GM23338 (cell line): ENCODE results near the gene ZNF552. TPM values are rescaled to one million over a fixed set of nuclear protein-coding genes. Genes with fewer than 3 reads are reported as not detected.

Experiments
- ATAC-seq: fragments of 200-7000 bp; cut with Tn5 transposase; 3 replicates; pipeline ENCODE4 v1.9.1; 2020
- DNase-seq: peaks from one replicate; pipeline ENCODE4 v3.0.0-alpha.2; 2015; ENCODE audit warnings: low spot score
- H2AFZ ChIP-seq: fragments of 200-600 bp; sonication (generic); 2 replicates; pipeline ENCODE4 v1.8.0; 2016; ENCODE audit warnings: antibody characterized with exemption, mild to moderate bottlenecking, moderate library complexity
- H3F3A ChIP-seq: fragments of 200-600 bp; sonication (generic); replicated peaks from 2 replicates; pipeline ENCODE4 v1.8.0; 2017; ENCODE audit warnings: antibody characterized with exemption, mixed run types, low read depth
- H3K27ac ChIP-seq: fragments of 200-600 bp; sonication (generic); 2 replicates; pipeline ENCODE4 v1.6.1; 2016; ENCODE audit warnings: low read depth
- H3K27me3 ChIP-seq: fragments of 200-600 bp; sonication (generic); 2 replicates; pipeline ENCODE4 v1.8.0; 2016; ENCODE audit warnings: mild to moderate bottlenecking, mixed run types, moderate library complexity; ENCODE audit not compliant: insufficient read depth
- H3K36me3 ChIP-seq: fragments of 200-600 bp; sonication (generic); 2 replicates; pipeline ENCODE4 v1.8.0; 2016; ENCODE audit warnings: mild to moderate bottlenecking; ENCODE audit not compliant: insufficient read depth
- H3K4me1 ChIP-seq: fragments of 200-600 bp; sonication (generic); 2 replicates; pipeline ENCODE4 v1.8.0; 2016; ENCODE audit warnings: mild to moderate bottlenecking, moderate library complexity; ENCODE audit not compliant: insufficient read depth
- H3K4me2 ChIP-seq: fragments of 200-600 bp; sonication (generic); 2 replicates; pipeline ENCODE4 v1.7.1; 2017; ENCODE audit warnings: mixed run types
- H3K4me3 ChIP-seq: fragments of 200-600 bp; sonication (generic); 2 replicates; pipeline ENCODE4 v1.6.1; 2016; ENCODE audit warnings: mixed run types
- H3K79me2 ChIP-seq: fragments of 200-600 bp; sonication (generic); replicated peaks from 2 replicates; pipeline ENCODE4 v1.8.0; 2017; ENCODE audit warnings: mild to moderate bottlenecking; ENCODE audit not compliant: insufficient read depth
- H3K9me2 ChIP-seq: fragments of 200-600 bp; sonication (generic); 2 replicates; pipeline ENCODE4 v1.8.0; 2017; ENCODE audit not compliant: insufficient read depth
- H4K20me1 ChIP-seq: fragments of 200-600 bp; sonication (generic); replicated peaks from 2 replicates; pipeline ENCODE4 v1.8.0; 2017; ENCODE audit warnings: mild to moderate bottlenecking; ENCODE audit not compliant: insufficient read depth
- H3K27ac Mint-ChIP-seq: 2 replicates; pipeline ENCODE4 v1.8.0; 2020; ENCODE audit warnings: inconsistent platforms, mild to moderate bottlenecking, moderate library complexity, mixed read lengths
- H3K27me3 Mint-ChIP-seq: 3 replicates; pipeline ENCODE4 v1.8.0; 2022; ENCODE audit warnings: low read depth, mild to moderate bottlenecking, moderate library complexity, mixed read lengths, inconsistent platforms; ENCODE audit not compliant: insufficient read depth, poor library complexity
- H3K36me3 Mint-ChIP-seq: 3 replicates; pipeline ENCODE4 v1.8.0; 2021; ENCODE audit warnings: low read depth, mild to moderate bottlenecking, inconsistent platforms, moderate library complexity, mixed read lengths
- H3K4me1 Mint-ChIP-seq: 3 replicates; pipeline ENCODE4 v1.8.0; 2020; ENCODE audit warnings: mild to moderate bottlenecking, inconsistent platforms, mixed read lengths
- H3K4me3 Mint-ChIP-seq: 3 replicates; pipeline ENCODE4 v1.8.0; 2021; ENCODE audit warnings: moderate library complexity, mild to moderate bottlenecking, inconsistent platforms, mixed read lengths
- H3K9me3 Mint-ChIP-seq: 3 replicates; pipeline ENCODE4 v1.8.0; 2020; ENCODE audit warnings: moderate library complexity, mild to moderate bottlenecking, inconsistent platforms, mixed read lengths
- CREB1 ChIP-seq: fragments of 250-450 bp; sonication (Bioruptor Pico); IDR thresholded peaks from 2 replicates; pipeline ENCODE4 v1.5.0; 2020; ENCODE audit warnings: low read depth, mild to moderate bottlenecking, moderate library complexity
- EZH2 ChIP-seq: fragments of 200-600 bp; sonication (generic); IDR thresholded peaks from one replicate; pipeline ENCODE4 v1.8.0; 2017; ENCODE audit warnings: antibody characterized with exemption, mild to moderate bottlenecking, low read depth; ENCODE audit not compliant: unreplicated experiment
- EZH2phosphoT487 ChIP-seq: fragments of 200-600 bp; sonication (generic); IDR thresholded peaks from one replicate; pipeline ENCODE4 v1.8.1; 2018; ENCODE audit warnings: antibody characterized with exemption; ENCODE audit not compliant: unreplicated experiment
- JUNB ChIP-seq: IDR thresholded peaks from one replicate; pipeline ENCODE4 v1.6.1; 2016; ENCODE audit warnings: antibody characterized with exemption; ENCODE audit not compliant: unreplicated experiment
- NANOG ChIP-seq: IDR thresholded peaks from 2 replicates; pipeline ENCODE4 v1.6.1; 2016; ENCODE audit warnings: antibody characterized with exemption, borderline replicate concordance
- POLR2AphosphoS5 ChIP-seq: IDR thresholded peaks from 2 replicates; pipeline ENCODE4 v1.6.1; 2016; ENCODE audit warnings: antibody characterized with exemption, low read depth
- STAT1 ChIP-seq: IDR thresholded peaks from one replicate; pipeline ENCODE4 v1.6.1; 2016; ENCODE audit warnings: antibody characterized with exemption; ENCODE audit not compliant: unreplicated experiment
- ZNF114 ChIP-seq: fragments of 250-450 bp; sonication (Bioruptor Pico); IDR thresholded peaks from 2 replicates; pipeline ENCODE4 v1.5.0; 2020; ENCODE audit warnings: mild to moderate bottlenecking, moderate library complexity
- ZNF331 ChIP-seq: fragments of 250-450 bp; sonication (Bioruptor Pico); IDR thresholded peaks from 2 replicates; pipeline ENCODE4 v1.5.0; 2020; ENCODE audit warnings: low read depth, mild to moderate bottlenecking, moderate library complexity
- polyA plus RNA-seq: library from polyadenylated mRNA; unstranded; fragments of >200 nt; fragmentation: Nextera tagmentation; extraction: Ambion mirVana; gene quantifications from 2 replicates; pipeline ENCODE4 v1.2.1, GENCODE V29; 2016
- total RNA-seq: library from RNA; depleted of rRNA; stranded (reverse); fragments of >200 nt; shearing (Covaris generic); gene quantifications from 2 replicates; pipeline ENCODE4 v1.2.3, GENCODE V29; 2014
- TF ChIP-seq, protein P1 (sequence below): IDR thresholded peaks from one replicate; pipeline ENCODE4 v1.6.1; 2018; ENCODE audit warnings: antibody characterized with exemption; ENCODE audit not compliant: unreplicated experiment
- TF ChIP-seq, protein P2 (sequence below): IDR thresholded peaks from 2 replicates; pipeline ENCODE4 v1.6.1; 2016; ENCODE audit warnings: antibody characterized with exemption
- TF ChIP-seq, protein P3 (sequence below), 2 experiments: fragments of 200-600 bp in 1 of 2; sonication (generic) in 1 of 2; conservative IDR thresholded peaks; 2 replicates each; pipeline versions ENCODE4 v1.5.1 to v1.6.1; 2016 to 2017; ENCODE audit warnings: antibody characterized with exemption in 2 of 2, low read depth in 2 of 2, mild to moderate bottlenecking in 2 of 2, moderate library complexity in 1 of 2
- TF ChIP-seq, protein P4 (sequence below): fragments of 250-450 bp; sonication (Bioruptor Pico); IDR thresholded peaks from 2 replicates; pipeline ENCODE4 v1.5.0; 2020; ENCODE audit warnings: mild to moderate bottlenecking, moderate library complexity

The ZNF552 gene
- total and polyA plus RNA-seq, 2 experiments from 2014 or later = 11.7 to 15.7 TPM

DNA sequence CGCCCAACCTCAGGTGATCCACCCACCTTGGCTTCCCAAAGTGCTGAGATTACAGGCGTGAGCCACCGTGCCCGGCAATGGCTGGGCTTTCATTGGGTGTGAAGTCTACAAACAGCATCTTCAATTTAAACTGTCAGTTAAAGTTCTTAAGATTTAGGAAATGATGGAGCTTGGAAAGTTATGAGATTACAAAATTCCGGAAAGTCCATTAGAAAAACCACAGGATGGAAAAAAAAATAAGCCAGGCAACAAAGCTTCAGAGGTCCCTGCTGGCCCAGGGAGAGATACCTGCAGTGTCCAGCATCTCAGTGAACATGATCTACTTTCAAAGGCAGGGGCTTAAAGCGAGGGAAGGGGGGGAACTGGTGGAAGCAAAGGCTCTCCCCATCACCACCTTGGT lies 10.8 kb upstream of the ZNF552 start:
- peaks cover 92% of the 10 kb centered on the region for H3K79me2 ChIP-seq
- H3K4me2 ChIP-seq = no peak overlapping the region
- H3F3A ChIP-seq = peaks cover 13% of the 10 kb centered on the region
- no peak overlapping the region for H3K27ac ChIP-seq
- Mint-ChIP-seq H3K36me3 (peaks cover 58% of the 10 kb centered on the region), H3K27me3 (peaks cover 10% of the 10 kb centered on the region), H3K4me1 (peaks cover 48% of the 10 kb centered on the region), H3K27ac (no peak overlapping the region), H3K4me3 (no peak overlapping the region), H3K9me3 (no peaks in the 10 kb centered on the region)
- no peaks in the 10 kb centered on the region for H3K27me3 ChIP-seq
- DNase-seq (no peak), ATAC-seq (no peak)
- H3K9me2 ChIP-seq = no peaks in the 10 kb centered on the region
- TF ChIP-seq EZH2 = no peak
- no peak for TF ChIP-seq CREB1 (CRISPR knock-in tag)
- TF ChIP-seq NANOG = no peak
- TF ChIP-seq STAT1 = no peak
- TF ChIP-seq POLR2AphosphoS5 = no peak
- TF ChIP-seq JUNB = no peak
- TF ChIP-seq ZNF114 = no peak
- TF ChIP-seq, protein P1, sequence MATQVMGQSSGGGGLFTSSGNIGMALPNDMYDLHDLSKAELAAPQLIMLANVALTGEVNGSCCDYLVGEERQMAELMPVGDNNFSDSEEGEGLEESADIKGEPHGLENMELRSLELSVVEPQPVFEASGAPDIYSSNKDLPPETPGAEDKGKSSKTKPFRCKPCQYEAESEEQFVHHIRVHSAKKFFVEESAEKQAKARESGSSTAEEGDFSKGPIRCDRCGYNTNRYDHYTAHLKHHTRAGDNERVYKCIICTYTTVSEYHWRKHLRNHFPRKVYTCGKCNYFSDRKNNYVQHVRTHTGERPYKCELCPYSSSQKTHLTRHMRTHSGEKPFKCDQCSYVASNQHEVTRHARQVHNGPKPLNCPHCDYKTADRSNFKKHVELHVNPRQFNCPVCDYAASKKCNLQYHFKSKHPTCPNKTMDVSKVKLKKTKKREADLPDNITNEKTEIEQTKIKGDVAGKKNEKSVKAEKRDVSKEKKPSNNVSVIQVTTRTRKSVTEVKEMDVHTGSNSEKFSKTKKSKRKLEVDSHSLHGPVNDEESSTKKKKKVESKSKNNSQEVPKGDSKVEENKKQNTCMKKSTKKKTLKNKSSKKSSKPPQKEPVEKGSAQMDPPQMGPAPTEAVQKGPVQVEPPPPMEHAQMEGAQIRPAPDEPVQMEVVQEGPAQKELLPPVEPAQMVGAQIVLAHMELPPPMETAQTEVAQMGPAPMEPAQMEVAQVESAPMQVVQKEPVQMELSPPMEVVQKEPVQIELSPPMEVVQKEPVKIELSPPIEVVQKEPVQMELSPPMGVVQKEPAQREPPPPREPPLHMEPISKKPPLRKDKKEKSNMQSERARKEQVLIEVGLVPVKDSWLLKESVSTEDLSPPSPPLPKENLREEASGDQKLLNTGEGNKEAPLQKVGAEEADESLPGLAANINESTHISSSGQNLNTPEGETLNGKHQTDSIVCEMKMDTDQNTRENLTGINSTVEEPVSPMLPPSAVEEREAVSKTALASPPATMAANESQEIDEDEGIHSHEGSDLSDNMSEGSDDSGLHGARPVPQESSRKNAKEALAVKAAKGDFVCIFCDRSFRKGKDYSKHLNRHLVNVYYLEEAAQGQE = no peak
- TF ChIP-seq, protein P2, sequence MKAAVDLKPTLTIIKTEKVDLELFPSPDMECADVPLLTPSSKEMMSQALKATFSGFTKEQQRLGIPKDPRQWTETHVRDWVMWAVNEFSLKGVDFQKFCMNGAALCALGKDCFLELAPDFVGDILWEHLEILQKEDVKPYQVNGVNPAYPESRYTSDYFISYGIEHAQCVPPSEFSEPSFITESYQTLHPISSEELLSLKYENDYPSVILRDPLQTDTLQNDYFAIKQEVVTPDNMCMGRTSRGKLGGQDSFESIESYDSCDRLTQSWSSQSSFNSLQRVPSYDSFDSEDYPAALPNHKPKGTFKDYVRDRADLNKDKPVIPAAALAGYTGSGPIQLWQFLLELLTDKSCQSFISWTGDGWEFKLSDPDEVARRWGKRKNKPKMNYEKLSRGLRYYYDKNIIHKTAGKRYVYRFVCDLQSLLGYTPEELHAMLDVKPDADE = no peak
- TF ChIP-seq, protein P3, sequence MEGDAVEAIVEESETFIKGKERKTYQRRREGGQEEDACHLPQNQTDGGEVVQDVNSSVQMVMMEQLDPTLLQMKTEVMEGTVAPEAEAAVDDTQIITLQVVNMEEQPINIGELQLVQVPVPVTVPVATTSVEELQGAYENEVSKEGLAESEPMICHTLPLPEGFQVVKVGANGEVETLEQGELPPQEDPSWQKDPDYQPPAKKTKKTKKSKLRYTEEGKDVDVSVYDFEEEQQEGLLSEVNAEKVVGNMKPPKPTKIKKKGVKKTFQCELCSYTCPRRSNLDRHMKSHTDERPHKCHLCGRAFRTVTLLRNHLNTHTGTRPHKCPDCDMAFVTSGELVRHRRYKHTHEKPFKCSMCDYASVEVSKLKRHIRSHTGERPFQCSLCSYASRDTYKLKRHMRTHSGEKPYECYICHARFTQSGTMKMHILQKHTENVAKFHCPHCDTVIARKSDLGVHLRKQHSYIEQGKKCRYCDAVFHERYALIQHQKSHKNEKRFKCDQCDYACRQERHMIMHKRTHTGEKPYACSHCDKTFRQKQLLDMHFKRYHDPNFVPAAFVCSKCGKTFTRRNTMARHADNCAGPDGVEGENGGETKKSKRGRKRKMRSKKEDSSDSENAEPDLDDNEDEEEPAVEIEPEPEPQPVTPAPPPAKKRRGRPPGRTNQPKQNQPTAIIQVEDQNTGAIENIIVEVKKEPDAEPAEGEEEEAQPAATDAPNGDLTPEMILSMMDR (conservative IDR thresholded peaks at IDR 0.05; ENCODE audit: low read depth in 2 of 2) = no peak
- no peak for TF ChIP-seq EZH2phosphoT487
- TF ChIP-seq ZNF331 (CRISPR knock-in tag) = no peak
- TF ChIP-seq, protein P4, sequence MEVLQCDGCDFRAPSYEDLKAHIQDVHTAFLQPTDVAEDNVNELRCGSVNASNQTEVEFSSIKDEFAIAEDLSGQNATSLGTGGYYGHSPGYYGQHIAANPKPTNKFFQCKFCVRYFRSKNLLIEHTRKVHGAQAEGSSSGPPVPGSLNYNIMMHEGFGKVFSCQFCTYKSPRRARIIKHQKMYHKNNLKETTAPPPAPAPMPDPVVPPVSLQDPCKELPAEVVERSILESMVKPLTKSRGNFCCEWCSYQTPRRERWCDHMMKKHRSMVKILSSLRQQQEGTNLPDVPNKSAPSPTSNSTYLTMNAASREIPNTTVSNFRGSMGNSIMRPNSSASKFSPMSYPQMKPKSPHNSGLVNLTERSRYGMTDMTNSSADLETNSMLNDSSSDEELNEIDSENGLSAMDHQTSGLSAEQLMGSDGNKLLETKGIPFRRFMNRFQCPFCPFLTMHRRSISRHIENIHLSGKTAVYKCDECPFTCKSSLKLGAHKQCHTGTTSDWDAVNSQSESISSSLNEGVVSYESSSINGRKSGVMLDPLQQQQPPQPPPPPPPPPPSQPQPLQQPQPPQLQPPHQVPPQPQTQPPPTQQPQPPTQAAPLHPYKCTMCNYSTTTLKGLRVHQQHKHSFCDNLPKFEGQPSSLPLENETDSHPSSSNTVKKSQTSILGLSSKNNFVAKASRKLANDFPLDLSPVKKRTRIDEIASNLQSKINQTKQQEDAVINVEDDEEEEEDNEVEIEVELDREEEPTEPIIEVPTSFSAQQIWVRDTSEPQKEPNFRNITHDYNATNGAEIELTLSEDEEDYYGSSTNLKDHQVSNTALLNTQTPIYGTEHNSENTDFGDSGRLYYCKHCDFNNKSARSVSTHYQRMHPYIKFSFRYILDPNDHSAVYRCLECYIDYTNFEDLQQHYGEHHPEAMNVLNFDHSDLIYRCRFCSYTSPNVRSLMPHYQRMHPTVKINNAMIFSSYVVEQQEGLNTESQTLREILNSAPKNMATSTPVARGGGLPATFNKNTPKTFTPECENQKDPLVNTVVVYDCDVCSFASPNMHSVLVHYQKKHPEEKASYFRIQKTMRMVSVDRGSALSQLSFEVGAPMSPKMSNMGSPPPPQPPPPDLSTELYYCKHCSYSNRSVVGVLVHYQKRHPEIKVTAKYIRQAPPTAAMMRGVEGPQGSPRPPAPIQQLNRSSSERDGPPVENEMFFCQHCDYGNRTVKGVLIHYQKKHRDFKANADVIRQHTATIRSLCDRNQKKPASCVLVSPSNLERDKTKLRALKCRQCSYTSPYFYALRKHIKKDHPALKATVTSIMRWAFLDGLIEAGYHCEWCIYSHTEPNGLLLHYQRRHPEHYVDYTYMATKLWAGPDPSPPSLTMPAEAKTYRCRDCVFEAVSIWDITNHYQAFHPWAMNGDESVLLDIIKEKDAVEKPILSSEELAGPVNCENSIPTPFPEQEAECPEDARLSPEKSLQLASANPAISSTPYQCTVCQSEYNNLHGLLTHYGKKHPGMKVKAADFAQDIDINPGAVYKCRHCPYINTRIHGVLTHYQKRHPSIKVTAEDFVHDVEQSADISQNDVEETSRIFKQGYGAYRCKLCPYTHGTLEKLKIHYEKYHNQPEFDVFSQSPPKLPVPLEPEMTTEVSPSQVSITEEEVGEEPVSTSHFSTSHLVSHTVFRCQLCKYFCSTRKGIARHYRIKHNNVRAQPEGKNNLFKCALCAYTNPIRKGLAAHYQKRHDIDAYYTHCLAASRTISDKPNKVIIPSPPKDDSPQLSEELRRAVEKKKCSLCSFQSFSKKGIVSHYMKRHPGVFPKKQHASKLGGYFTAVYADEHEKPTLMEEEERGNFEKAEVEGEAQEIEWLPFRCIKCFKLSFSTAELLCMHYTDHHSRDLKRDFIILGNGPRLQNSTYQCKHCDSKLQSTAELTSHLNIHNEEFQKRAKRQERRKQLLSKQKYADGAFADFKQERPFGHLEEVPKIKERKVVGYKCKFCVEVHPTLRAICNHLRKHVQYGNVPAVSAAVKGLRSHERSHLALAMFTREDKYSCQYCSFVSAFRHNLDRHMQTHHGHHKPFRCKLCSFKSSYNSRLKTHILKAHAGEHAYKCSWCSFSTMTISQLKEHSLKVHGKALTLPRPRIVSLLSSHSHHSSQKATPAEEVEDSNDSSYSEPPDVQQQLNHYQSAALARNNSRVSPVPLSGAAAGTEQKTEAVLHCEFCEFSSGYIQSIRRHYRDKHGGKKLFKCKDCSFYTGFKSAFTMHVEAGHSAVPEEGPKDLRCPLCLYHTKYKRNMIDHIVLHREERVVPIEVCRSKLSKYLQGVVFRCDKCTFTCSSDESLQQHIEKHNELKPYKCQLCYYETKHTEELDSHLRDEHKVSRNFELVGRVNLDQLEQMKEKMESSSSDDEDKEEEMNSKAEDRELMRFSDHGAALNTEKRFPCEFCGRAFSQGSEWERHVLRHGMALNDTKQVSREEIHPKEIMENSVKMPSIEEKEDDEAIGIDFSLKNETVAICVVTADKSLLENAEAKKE (CRISPR knock-in tag) = no peak
- H4K20me1 ChIP-seq = peaks cover 64% of the 10 kb centered on the region
- H2AFZ ChIP-seq = no peak overlapping the region
- H3K4me1 ChIP-seq = peaks cover 20% of the 10 kb centered on the region
- H3K4me3 ChIP-seq = no peak overlapping the region
- peaks cover 3% of the 10 kb centered on the region; the same call in 1 of the 2 replicates for H3K36me3 ChIP-seq
